ENCODE measurements around the gene ASXL2. TPM values are rescaled to one million over a fixed set of nuclear protein-coding genes. Genes with fewer than 3 reads are reported as not detected.

The ASXL2 gene
- polyA plus RNA-seq, 4 donors: 1.1 to 14.7 (median 3.2) TPM

DNA sequence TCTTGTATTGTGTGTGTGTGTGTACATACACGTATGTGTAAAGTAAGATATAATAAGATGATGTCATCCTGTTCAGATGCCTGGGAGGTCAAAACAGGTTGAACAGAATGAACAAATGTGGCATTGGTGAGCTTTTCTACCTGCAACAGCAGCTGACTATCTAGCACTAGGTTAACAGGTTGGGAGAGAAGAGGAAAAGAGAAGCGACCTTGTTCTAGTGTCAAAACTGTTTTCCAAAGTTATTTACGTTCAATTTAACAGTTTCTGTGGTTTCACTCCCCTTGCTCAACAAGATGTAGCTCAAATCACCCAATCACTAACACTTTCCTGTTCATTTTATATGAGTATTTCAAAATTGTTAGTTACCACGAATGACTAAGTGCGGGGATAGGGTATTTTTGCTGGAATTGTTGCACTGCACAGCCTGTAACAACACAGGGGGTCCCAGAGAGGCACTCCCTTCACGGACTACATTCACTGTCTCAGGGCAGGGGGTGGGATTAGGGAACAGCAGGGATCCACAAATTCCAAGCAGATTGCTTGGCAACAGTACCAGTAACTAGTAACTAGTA, 137.4 kb downstream of the ASXL2 start:
- Histone ChIP-seq H3K4me1 (ENCODE audit: control insufficient read depth in 3 of 3, insufficient read depth in 2 of 3, low read depth in 1 of 3, low read length in 2 of 3) (peaks cover 0 to 4% (median 0%) of the 10 kb centered on the region in 3 donors), H3K4me3 (ENCODE audit: low read depth in 1 of 3, low read length in 3 of 3) (no peak overlapping the region), H3K27me3 (ENCODE audit: control insufficient read depth in 3 of 3, insufficient read depth in 3 of 3, low read length in 3 of 3) (no peaks in the 10 kb centered on the region), H3K9me3 (ENCODE audit: control insufficient read depth in 2 of 2, insufficient read depth in 1 of 2, low read depth in 1 of 2, low read length in 1 of 2) (no peaks in the 10 kb centered on the region), H3K36me3 (ENCODE audit: control insufficient read depth in 3 of 3, insufficient read depth in 2 of 3, low read depth in 1 of 3, low read length in 3 of 3) (peaks cover 13 to 34% (median 15%) of the 10 kb centered on the region in 3 donors), H3K27ac (ENCODE audit: low read depth in 1 of 3, low read length in 2 of 3) (no peak overlapping the region)
- 73 to 81% (median 77%) methylated on average over 6 of the region's 6 CpGs for WGBS, 3 donors
- DNase-seq (no peak), FAIRE-seq (no peak)

- peak in 1 of 2 donors; percentile 39 for DNase-seq
- no peak for FAIRE-seq
- Histone ChIP-seq H3K4me3 (ENCODE audit: low read depth in 1 of 3, low read length in 3 of 3) (no peak overlapping the region), H3K27me3 (ENCODE audit: control insufficient read depth in 3 of 3, insufficient read depth in 3 of 3, low read length in 3 of 3) (no peaks in the 10 kb centered on the region), H3K36me3 (ENCODE audit: control insufficient read depth in 3 of 3, insufficient read depth in 2 of 3, low read depth in 1 of 3, low read length in 3 of 3) (peaks cover 6 to 19% (median 15%) of the 10 kb centered on the region in 3 donors), H3K27ac (ENCODE audit: low read depth in 1 of 3, low read length in 2 of 3) (peak overlapping the region in 1 of 3 donors; percentile 11), H3K4me1 (ENCODE audit: control insufficient read depth in 3 of 3, insufficient read depth in 2 of 3, low read depth in 1 of 3, low read length in 2 of 3) (peaks cover 0 to 4% (median 0%) of the 10 kb centered on the region in 3 donors), H3K9me3 (ENCODE audit: control insufficient read depth in 2 of 2, insufficient read depth in 1 of 2, low read depth in 1 of 2, low read length in 1 of 2) (no peaks in the 10 kb centered on the region)
- 69 to 82% (median 74%) methylated on average over 3 of the region's 3 CpGs for WGBS, 3 donors
These were observed 139.6 kb downstream of the ASXL2 start for GRCh38 chr2:25738383-25739343.

DNA sequence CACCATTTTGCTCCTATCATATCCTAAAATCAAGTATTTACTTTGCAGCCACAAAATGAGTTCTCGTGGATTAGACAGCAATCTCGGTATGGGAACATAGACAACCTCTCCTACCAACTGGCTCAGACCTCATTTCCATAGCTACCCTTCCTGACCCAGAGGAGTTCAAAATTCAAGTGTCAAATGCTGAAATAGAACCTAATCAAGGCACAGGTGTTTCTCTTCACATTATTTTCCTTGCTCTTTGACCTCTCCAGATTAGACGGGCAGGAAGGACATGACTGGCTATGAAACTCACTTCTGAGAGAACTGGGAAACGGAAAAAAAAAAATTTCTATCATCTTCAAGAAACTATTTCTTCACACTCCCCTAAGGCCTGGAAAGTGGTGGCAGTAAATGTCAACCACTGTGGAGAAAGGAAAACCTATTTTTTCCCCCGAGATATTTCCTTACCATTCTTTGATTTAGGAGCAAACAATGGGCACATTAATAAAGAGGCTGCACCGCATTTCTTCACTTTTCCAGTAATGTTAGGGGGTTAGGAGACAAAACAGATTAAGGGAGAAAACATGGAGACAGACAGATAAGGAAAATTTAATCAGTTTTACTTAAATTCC, 141.3 kb downstream of the ASXL2 start:
- no peak overlapping the region for H3K27ac ChIP-seq (ENCODE audit: low read depth in 1 of 3, low read length in 2 of 3)
- peaks cover 0 to 3% (median 3%) of the 10 kb centered on the region in 3 donors for H3K36me3 ChIP-seq (ENCODE audit: control insufficient read depth in 3 of 3, insufficient read depth in 2 of 3, low read depth in 1 of 3, low read length in 3 of 3)
- peaks cover 0 to 4% (median 0%) of the 10 kb centered on the region in 3 donors for H3K4me1 ChIP-seq (ENCODE audit: control insufficient read depth in 3 of 3, insufficient read depth in 2 of 3, low read depth in 1 of 3, low read length in 2 of 3)
- H3K27me3 ChIP-seq (ENCODE audit: control insufficient read depth in 3 of 3, insufficient read depth in 3 of 3, low read length in 3 of 3): no peaks in the 10 kb centered on the region
- WGBS, 3 donors: 34 to 71% (median 54%) methylated on average over 6 of the region's 6 CpGs
- H3K4me3 ChIP-seq (ENCODE audit: low read depth in 1 of 3, low read length in 3 of 3): no peak overlapping the region
- FAIRE-seq (no peak), DNase-seq (peak in 1 of 2 donors; percentile 51)
- peaks cover 0 to 1% of the 10 kb centered on the region in 2 donors for H3K9me3 ChIP-seq (ENCODE audit: control insufficient read depth in 2 of 2, insufficient read depth in 1 of 2, low read depth in 1 of 2, low read length in 1 of 2)

DNA sequence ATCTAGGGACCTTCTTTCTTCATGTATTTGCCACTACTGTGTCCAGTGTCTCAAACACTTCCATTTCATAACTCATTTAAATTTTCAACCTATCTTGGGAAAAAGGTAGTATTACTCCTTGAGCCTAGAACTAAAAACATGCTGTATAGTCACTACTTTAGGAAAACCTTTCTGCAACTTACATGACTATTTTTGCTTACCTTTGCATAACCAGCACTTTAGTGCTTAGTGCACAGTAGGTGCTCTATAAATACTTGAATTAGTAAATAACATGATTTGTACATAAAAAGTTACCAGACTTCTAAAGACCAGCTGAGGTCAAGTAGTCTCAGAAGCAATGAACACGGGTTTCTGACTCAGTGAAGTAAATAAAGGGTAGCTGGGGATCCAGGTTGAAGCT, 142.5 kb downstream of the ASXL2 start:
- no peak overlapping the region for H3K27ac ChIP-seq (ENCODE audit: low read depth in 1 of 3, low read length in 2 of 3)
- peaks cover 0 to 8% of the 10 kb centered on the region in 2 donors for H3K9me3 ChIP-seq (ENCODE audit: control insufficient read depth in 2 of 2, insufficient read depth in 1 of 2, low read depth in 1 of 2, low read length in 1 of 2)
- no peak overlapping the region for H3K4me3 ChIP-seq (ENCODE audit: low read depth in 1 of 3, low read length in 3 of 3)
- FAIRE-seq: no peak
- H3K27me3 ChIP-seq (ENCODE audit: control insufficient read depth in 3 of 3, insufficient read depth in 3 of 3, low read length in 3 of 3): no peaks in the 10 kb centered on the region
- H3K36me3 ChIP-seq (ENCODE audit: control insufficient read depth in 3 of 3, insufficient read depth in 2 of 3, low read depth in 1 of 3, low read length in 3 of 3): no peaks in the 10 kb centered on the region
- no peak for DNase-seq
- H3K4me1 ChIP-seq (ENCODE audit: control insufficient read depth in 3 of 3, insufficient read depth in 2 of 3, low read depth in 1 of 3, low read length in 2 of 3): peaks cover 0 to 4% (median 0%) of the 10 kb centered on the region in 3 donors
- WGBS, 3 donors: 79 to 97% (median 95%) methylated on average over 1 of the region's 1 CpG

- H3K27ac ChIP-seq (ENCODE audit: low read depth in 1 of 3, low read length in 2 of 3): no peak overlapping the region
- peaks cover 0 to 8% of the 10 kb centered on the region in 2 donors for H3K9me3 ChIP-seq (ENCODE audit: control insufficient read depth in 2 of 2, insufficient read depth in 1 of 2, low read depth in 1 of 2, low read length in 1 of 2)
- DNase-seq (no peak), FAIRE-seq (no peak)
- no peaks in the 10 kb centered on the region for H3K4me1 ChIP-seq (ENCODE audit: control insufficient read depth in 3 of 3, insufficient read depth in 2 of 3, low read depth in 1 of 3, low read length in 2 of 3)
- H3K4me3 ChIP-seq (ENCODE audit: low read depth in 1 of 3, low read length in 3 of 3): no peak overlapping the region
- WGBS, 3 donors: 91 to 96% (median 91%) methylated on average over 7 of the region's 7 CpGs
- no peaks in the 10 kb centered on the region for H3K27me3 ChIP-seq (ENCODE audit: control insufficient read depth in 3 of 3, insufficient read depth in 3 of 3, low read length in 3 of 3)
- H3K36me3 ChIP-seq (ENCODE audit: control insufficient read depth in 3 of 3, insufficient read depth in 2 of 3, low read depth in 1 of 3, low read length in 3 of 3): no peaks in the 10 kb centered on the region
These were observed 149.7 kb downstream of the ASXL2 start for GRCh38 chr2:25728559-25728958.

GRCh38 chr2:25726522-25726921, 151.8 kb downstream of the ASXL2 start:
- no peaks in the 10 kb centered on the region for H3K4me1 ChIP-seq (ENCODE audit: control insufficient read depth in 3 of 3, insufficient read depth in 2 of 3, low read depth in 1 of 3, low read length in 2 of 3)
- H3K9me3 ChIP-seq (ENCODE audit: control insufficient read depth in 2 of 2, insufficient read depth in 1 of 2, low read depth in 1 of 2, low read length in 1 of 2): peaks cover 0 to 2% of the 10 kb centered on the region in 2 donors
- no peaks in the 10 kb centered on the region for H3K36me3 ChIP-seq (ENCODE audit: control insufficient read depth in 3 of 3, insufficient read depth in 2 of 3, low read depth in 1 of 3, low read length in 3 of 3)
- H3K4me3 ChIP-seq (ENCODE audit: low read depth in 1 of 3, low read length in 3 of 3): no peak overlapping the region
- FAIRE-seq (no peak), DNase-seq (no peak)
- WGBS, 3 donors: 56 to 71% (median 64%) methylated on average over 3 of the region's 3 CpGs
- H3K27me3 ChIP-seq (ENCODE audit: control insufficient read depth in 3 of 3, insufficient read depth in 3 of 3, low read length in 3 of 3): no peaks in the 10 kb centered on the region
- no peak overlapping the region for H3K27ac ChIP-seq (ENCODE audit: low read depth in 1 of 3, low read length in 2 of 3)

DNA sequence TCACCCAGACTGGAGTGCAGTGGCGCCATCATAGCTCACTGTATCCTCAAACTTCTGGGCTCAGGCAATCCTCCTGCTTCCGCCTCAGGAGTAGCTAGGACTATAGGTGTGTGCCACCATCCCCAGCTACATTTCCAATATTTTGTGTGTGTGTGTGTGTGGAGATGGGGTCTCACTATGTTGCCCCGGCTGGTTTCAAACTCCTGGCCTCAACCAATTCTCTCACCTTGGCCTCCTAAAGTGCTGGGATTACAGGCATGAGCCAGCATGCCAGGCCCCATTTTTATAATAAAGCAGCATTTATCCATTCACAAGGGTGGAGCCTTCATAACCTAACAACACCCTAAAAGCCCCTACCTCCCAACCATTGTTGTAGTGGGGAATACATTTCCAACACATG, 152.4 kb downstream of the ASXL2 start:
- Histone ChIP-seq H3K36me3 (ENCODE audit: control insufficient read depth in 3 of 3, insufficient read depth in 2 of 3, low read depth in 1 of 3, low read length in 3 of 3) (no peaks in the 10 kb centered on the region), H3K9me3 (ENCODE audit: control insufficient read depth in 2 of 2, insufficient read depth in 1 of 2, low read depth in 1 of 2, low read length in 1 of 2) (no peaks in the 10 kb centered on the region), H3K27me3 (ENCODE audit: control insufficient read depth in 3 of 3, insufficient read depth in 3 of 3, low read length in 3 of 3) (peaks cover 0 to 2% (median 0%) of the 10 kb centered on the region in 3 donors), H3K27ac (ENCODE audit: low read depth in 1 of 3, low read length in 2 of 3) (no peak overlapping the region), H3K4me1 (ENCODE audit: control insufficient read depth in 3 of 3, insufficient read depth in 2 of 3, low read depth in 1 of 3, low read length in 2 of 3) (no peaks in the 10 kb centered on the region), H3K4me3 (ENCODE audit: low read depth in 1 of 3, low read length in 3 of 3) (no peak overlapping the region)
- DNase-seq (no peak), FAIRE-seq (no peak)
- 98% methylated on average over 3 of the region's 3 CpGs for WGBS, 3 donors

DNA sequence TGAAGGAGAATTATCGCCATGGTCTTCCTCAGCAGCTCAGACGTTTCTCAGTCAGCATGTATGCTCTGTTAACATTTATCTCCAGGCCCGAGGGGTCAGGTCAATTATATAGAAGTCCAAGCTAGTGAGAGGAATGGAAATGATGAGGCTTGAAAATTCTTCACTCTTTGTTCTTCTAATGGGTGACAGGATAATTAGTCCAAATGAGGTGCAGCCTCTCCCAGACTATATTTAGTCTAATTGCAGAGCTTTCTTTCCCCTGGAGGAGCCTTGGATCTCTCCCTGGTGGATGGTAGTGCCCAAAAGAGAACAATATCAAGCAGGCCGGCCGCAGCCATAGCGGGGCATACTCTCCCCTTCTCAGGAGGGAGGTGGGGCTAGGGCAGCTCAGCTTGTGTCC, 153.5 kb downstream of the ASXL2 start:
- FAIRE-seq (no peak), DNase-seq (no peak)
- H3K9me3 ChIP-seq (ENCODE audit: control insufficient read depth in 2 of 2, insufficient read depth in 1 of 2, low read depth in 1 of 2, low read length in 1 of 2): no peaks in the 10 kb centered on the region
- no peak overlapping the region for H3K4me3 ChIP-seq (ENCODE audit: low read depth in 1 of 3, low read length in 3 of 3)
- H3K36me3 ChIP-seq (ENCODE audit: control insufficient read depth in 3 of 3, insufficient read depth in 2 of 3, low read depth in 1 of 3, low read length in 3 of 3): no peaks in the 10 kb centered on the region
- no peak overlapping the region for H3K27ac ChIP-seq (ENCODE audit: low read depth in 1 of 3, low read length in 2 of 3)
- no peaks in the 10 kb centered on the region for H3K4me1 ChIP-seq (ENCODE audit: control insufficient read depth in 3 of 3, insufficient read depth in 2 of 3, low read depth in 1 of 3, low read length in 2 of 3)
- H3K27me3 ChIP-seq (ENCODE audit: control insufficient read depth in 3 of 3, insufficient read depth in 3 of 3, low read length in 3 of 3): peaks cover 0 to 3% (median 0%) of the 10 kb centered on the region in 3 donors
- WGBS, 3 donors: 91 to 92% (median 92%) methylated on average over 6 of the region's 6 CpGs
